HG03139 (cell line): ENCODE measurements around the gene FYN.

Experiments used
- ATAC-seq: cut with Tn5 transposase; IDR thresholded peaks from one replicate; pipeline ENCODE4 v1.9.1; 2021; ENCODE audit not compliant: unreplicated experiment

The FYN gene

GRCh38 chr6:111854683-111855082 is 18.6 kb downstream of the FYN start:
- no peak for ATAC-seq

DNA sequence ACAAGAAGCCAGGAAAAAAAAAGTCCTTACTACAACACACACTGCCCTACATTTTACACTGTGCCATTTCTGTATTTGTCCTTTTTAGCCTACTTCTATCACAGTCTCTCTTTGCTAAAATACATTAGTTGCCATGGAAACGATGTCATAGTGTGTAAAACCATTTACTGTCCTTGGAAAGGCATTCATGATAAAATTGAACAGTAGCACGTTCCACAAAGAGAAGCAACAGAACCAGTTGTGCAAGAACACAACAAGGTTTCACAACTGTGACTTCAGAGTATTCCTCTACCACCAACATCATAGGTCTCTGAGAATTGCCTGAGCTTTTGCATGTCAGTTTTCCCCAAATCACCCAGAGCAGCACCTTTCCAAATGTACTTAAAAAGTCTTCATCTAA is 20.5 kb downstream of the FYN start:
- ATAC-seq: no peak

DNA sequence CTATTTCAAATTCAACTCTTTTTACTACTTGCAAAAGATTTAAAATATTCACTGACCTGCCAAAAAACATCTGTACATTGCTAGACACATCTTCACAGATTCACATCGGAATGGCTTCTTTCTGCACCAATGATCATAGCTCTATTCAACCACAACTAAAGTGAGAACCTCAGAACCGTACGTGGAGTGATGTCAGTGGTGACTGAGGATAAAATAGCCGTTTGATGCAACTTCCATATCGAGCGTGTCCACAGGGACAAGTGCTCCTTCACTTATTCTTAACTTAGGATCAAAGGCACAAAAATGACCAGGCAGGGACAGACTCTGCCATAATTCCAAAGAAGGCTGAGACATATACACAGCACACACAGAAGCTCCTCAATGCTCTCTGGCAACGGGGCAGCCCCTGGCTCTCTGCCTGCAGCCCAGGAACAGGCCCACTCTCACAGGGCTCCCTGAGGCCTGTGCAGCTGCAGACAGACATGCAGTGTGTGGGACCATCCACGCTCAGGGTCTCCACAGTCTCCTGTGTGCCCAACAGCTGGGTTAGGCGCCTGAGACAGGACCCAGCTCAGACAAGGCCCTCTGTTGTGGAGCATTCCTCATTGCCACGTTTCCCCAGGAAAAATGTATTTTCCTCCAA is 22.8 kb downstream of the FYN start:
- no peak for ATAC-seq

DNA sequence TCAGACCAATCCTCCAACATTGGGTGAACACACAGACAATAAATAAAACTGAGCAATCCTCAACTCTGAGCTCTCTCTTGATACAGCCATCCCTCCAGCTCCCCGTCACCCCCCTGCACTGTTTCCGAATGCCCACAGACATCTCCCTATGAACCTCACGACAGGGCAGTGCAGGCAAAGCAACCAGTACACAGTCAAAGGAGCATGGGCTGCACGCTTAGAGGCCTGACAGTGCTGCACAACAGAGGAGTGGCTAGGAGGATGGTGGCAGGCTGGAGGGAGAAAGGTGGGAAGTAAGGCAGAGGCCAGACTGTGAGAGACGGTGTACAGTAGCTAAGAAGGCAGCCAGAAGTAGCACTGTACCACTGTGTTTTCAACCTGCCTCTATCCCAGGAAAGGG is 24.0 kb downstream of the FYN start:
- ATAC-seq: no peak

DNA sequence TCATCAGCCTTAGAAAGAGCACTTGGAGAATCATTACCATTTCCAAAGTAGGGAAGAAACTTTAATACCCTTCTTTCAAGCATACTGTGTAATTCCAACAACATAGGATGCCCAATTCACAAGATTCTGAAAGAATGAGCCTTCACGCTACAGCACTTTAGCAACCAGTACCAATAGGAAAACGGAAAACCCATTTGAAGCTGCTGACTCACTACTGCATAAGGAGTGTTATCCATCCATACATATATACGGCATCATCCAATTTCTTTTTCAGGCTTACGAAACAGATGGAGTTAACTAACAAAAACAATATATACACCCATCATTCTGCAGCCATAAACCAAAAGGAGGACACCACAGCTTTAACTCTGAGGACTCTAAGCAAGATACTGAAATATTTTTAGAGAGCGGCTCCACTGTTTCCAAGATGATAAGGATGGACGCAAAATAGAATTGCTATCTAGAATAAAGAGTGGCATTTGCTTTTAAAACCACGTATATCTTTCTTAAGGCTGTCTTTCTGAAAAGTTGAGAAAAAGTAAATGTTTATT is 24.9 kb downstream of the FYN start:
- ATAC-seq: no peak

DNA sequence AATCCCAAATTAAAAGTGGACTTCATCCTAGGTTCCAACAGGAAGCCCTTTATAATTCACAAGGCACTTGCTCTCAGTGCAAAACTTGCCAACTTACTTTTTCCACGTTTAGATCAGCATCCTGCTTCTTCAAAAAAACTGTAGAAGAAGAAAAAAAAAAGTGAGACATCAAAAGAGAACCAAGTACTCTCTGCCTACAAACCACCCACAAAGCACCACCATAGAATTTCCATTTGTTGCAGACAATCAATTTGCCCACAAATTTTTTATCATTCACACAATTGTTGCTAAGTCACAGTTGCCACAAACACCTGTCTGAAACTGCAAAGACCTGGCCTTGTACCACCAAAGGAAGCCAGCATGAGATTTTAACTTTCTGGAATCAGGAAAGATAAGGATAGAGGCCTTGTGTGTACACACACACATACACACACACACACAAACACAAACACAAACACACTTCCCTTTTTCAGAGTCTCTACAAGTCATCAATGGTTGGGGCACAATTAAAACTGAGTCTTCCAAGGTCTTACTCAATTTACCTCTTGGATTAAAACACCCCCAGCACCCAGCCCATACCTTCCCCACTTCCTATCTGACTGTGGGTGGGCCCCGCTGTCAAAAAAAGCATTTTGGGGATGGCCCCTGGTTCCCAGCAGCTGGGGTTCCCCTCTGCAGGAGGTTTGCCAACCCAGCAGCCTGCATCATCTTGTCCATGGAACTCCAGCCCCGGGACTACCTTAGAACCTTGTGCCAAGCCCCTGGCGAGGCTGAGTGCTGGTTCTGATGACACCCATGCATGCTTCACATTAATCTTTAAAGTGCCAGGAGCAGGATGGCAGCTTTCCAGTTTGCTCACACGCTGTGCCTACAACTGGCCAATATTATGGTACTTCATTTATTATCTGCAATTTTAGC is 26.5 kb downstream of the FYN start:
- no peak for ATAC-seq

- no peak for ATAC-seq
Measured at GRCh38 chr6:111846066-111846465, 27.2 kb downstream of the FYN start.

DNA sequence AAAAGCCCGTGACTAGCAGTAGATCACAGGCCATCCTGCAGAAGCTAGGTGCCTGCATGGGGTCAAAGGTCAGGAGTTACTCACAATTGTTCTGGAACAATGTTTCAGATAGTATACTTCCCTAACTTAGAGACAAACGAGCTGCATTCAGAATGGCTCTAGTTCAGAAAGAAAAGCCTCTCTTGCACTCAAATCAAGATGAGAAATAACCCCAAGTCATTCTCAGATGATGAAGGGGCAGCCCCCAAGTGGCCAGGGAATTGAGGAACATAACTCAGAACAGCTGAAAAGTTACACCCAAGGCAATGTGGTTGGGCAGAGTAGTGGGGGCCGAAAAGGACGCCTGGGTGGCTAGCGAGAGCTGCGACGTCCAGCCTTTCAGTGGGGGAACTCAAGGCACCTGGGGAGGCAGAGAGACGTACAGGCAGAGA is 27.8 kb downstream of the FYN start:
- ATAC-seq: peak; percentile 37

GRCh38 chr6:111844921-111845320 is 28.3 kb downstream of the FYN start:
- ATAC-seq: no peak

- ATAC-seq: no peak
Measured at GRCh38 chr6:111844376-111844775, 28.9 kb downstream of the FYN start.

GRCh38 chr6:111843347-111844147 is 29.7 kb downstream of the FYN start:
- ATAC-seq: no peak

DNA sequence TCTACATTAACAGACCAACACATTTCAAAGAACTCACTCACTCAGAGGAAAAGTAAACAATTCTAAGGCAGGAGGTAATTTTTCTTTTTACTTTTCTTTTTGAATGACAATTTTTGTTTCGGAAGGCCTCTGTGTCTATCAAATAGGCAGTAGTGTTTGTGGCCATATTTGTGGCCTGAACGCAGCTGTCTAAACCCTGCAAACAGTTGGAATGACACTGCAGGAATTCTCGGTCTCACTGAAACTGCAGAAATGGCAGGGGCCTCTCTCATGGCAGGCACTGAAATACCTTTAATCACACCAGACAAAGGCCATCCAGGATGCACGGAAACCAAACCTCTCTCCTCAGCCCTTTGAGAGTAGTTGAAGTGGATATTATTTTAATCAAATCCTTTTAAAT is 30.4 kb downstream of the FYN start:
- ATAC-seq: no peak

DNA sequence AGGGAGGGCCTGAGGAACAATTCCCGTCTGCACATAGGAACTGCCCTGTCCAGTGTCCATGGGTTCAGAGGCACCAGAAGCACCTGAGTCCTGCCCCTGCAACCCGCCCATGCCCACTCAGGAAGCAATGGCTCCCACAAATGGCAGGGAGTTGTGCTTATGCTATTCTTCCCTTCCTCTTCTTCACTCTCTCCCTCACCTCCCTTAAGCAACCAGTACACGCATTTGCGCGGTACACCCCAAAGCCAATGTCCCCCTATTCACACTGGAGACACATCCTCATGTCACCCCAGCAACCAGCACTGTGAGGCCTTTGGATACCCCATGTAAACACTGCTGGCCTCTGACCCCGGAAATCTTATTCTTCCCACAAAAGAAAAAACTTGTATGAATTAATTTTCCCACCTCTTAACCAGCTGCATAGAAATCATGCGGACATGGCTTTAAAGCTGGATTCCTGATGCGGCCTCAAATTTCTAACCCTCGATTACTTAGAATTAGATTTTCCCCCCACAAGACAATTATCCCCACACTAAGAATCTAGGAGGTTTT is 30.9 kb downstream of the FYN start:
- no peak for ATAC-seq

- no peak for ATAC-seq
Measured at GRCh38 chr6:111841822-111842221, 31.4 kb downstream of the FYN start.

DNA sequence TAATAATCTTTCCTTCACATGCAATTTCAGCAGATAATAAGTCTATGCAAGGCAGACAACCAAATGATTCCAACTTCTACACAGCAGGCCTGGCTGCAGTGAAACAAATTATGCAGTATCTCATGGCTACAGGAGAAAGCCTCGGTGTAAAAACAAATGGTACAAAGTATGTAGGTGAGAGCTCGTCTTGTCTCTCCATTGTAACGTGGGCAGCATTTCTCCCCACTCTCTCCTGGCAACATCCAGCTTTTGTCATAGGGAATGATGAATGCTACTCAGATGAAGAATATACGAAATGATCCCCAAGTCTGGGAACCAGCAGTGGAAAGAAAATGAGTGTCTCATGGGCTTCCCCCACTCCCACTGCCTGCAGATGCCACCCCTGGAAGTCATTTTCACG is 32.4 kb downstream of the FYN start:
- ATAC-seq: no peak

GRCh38 chr6:111838749-111839484 is 34.3 kb downstream of the FYN start:
- ATAC-seq: no peak

GRCh38 chr6:111837641-111838500 is 35.4 kb downstream of the FYN start:
- ATAC-seq: peak; percentile 43

DNA sequence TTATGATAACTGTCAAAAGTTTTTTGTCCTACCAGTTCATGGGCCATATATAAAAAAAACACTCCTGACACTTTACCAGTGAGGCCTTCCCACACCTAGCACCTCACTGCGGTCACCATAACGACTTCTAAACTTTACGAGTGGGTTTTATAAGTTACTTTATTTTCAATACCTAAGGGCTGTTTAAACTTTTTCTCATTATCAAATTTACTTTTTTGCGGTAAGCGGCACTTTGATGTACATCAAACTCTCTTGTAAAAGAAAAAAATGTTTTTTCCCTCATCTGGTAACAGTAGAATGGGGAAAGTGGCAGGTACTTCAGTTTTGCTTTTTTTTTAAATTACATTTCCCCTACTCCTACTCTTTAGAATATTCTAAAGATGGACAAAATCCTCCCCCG is 36.2 kb downstream of the FYN start:
- ATAC-seq: no peak

DNA sequence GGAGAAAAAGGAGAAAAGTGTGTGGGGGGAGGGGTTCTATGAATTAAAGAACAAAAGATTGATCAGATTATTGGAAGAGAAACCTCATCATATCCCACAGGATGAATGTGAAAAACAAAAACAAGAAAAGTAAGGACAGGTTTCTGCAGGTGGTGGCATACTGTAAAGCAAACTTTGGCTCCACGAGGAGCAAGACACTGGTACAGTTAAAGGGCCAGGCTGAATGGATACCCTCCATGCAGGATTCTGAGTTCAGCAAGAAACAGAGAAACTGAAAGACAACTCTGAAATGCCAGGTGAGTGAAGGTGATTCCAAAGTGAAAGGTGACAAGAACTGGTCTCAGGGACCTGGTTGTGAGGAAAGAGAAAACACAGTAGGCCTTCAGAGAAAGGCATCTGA is 37.4 kb downstream of the FYN start:
- no peak for ATAC-seq
